Activated B cell treated with CpG ODN at 0.5 μM for 24 hours (primary cell): ENCODE results near the gene VAV1. TPM values are rescaled to one million over a fixed set of nuclear protein-coding genes. Genes with fewer than 3 reads are reported as not detected.
A peak's percentile ranks its signal among the peaks of the same experiment; 100 is the strongest.

Source experiments
- ATAC-seq: fragments of 200-7000 bp; cut with Tn5 transposase; one replicate; pipeline ENCODE4 v1.10.0; 2021; ENCODE audit warnings: low read depth, mild to moderate bottlenecking, moderate library complexity
- CTCF ChIA-PET: fragments of 350-600 bp; sonication (Branson Sonifier 250); formaldehyde crosslinking; loops from one replicate; lab custom pipeline; 2021; ENCODE audit warnings: antibody characterized with exemption; lab: Charles Lee
- POLR2A ChIA-PET: fragments of 350-600 bp; sonication (Branson Sonifier 250); formaldehyde crosslinking; loops from one replicate; lab custom pipeline; 2021; ENCODE audit warnings: antibody characterized with exemption; lab: Charles Lee
- DNase-seq: peaks from one replicate; pipeline ENCODE4 v3.0.0; 2022
- H3K27ac Mint-ChIP-seq: one replicate; pipeline ENCODE4 v1.8.0; 2020; ENCODE audit warnings: mixed read lengths
- H3K27me3 Mint-ChIP-seq: one replicate; pipeline ENCODE4 v1.8.0; 2021; ENCODE audit warnings: mixed read lengths
- H3K36me3 Mint-ChIP-seq: one replicate; pipeline ENCODE4 v1.8.0; 2021; ENCODE audit warnings: low read depth, mixed read lengths
- H3K4me1 Mint-ChIP-seq: one replicate; pipeline ENCODE4 v1.8.0; 2021; ENCODE audit warnings: mixed read lengths
- H3K4me3 Mint-ChIP-seq: one replicate; pipeline ENCODE4 v1.8.0; 2020; ENCODE audit warnings: mild to moderate bottlenecking, mixed read lengths
- H3K9me3 Mint-ChIP-seq: one replicate; pipeline ENCODE4 v1.8.0; 2020; ENCODE audit warnings: mixed read lengths
- intact Hi-C: fragments of 100-400 bp; cut with micrococcal nuclease; formaldehyde crosslinking; loops from one replicate; pipeline ENCODE4 v1.15.1; 2024
- total RNA-seq: library from RNA; stranded (reverse); gene quantifications from 2 replicates; pipeline ENCODE4 v1.2.3, GENCODE V29; 2022
- TF ChIP-seq, protein P1 (sequence below): fragments of 200-600 bp; IDR thresholded peaks from one replicate; pipeline ENCODE4 v1.8.0; 2022; ENCODE audit warnings: antibody characterized with exemption, mild to moderate bottlenecking

Gene VAV1
- total RNA-seq, 1 donor from 2014 or later: 121 TPM

DNA sequence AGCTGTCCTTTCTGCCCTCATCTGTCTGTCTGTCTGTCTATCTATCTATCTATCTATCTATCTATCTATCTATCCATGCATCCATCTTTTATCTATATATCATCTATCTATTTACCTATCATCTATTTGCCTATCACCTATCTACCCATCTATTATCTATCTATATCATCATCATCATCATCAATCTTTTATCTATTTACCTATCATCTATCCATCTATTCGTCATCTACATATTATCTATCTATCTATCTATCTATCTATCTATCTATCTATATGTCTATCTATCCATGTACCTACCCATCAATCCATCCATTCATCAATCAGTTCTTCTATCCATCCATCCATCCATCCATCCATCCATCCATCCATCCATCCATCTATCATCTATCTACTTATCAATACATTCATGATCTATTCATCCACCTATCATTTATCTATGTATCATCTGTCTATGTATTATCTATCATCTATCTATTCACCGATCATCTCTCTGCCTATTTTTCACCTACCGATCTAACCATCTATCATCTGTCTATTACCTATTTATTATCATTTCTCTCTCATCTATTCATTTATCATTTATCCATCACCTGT, 65.7 kb downstream of the VAV1 start:
- Mint-ChIP-seq H3K9me3 (no peaks in the 10 kb centered on the region), H3K27ac (no peak overlapping the region), H3K4me1 (no peaks in the 10 kb centered on the region), H3K4me3 (no peak overlapping the region), H3K36me3 (peaks cover 64% of the 10 kb centered on the region), H3K27me3 (no peaks in the 10 kb centered on the region)
- intact Hi-C loops: no loop called here
- TF ChIP-seq, protein P1, sequence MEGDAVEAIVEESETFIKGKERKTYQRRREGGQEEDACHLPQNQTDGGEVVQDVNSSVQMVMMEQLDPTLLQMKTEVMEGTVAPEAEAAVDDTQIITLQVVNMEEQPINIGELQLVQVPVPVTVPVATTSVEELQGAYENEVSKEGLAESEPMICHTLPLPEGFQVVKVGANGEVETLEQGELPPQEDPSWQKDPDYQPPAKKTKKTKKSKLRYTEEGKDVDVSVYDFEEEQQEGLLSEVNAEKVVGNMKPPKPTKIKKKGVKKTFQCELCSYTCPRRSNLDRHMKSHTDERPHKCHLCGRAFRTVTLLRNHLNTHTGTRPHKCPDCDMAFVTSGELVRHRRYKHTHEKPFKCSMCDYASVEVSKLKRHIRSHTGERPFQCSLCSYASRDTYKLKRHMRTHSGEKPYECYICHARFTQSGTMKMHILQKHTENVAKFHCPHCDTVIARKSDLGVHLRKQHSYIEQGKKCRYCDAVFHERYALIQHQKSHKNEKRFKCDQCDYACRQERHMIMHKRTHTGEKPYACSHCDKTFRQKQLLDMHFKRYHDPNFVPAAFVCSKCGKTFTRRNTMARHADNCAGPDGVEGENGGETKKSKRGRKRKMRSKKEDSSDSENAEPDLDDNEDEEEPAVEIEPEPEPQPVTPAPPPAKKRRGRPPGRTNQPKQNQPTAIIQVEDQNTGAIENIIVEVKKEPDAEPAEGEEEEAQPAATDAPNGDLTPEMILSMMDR: no peak
- DNase-seq: no peak
- ATAC-seq: no peak
- POLR2A ChIA-PET: interaction anchor here (0.8 to 1.1 kb wide), 2 partner anchors 15 to 652 kb away, joined by 3 to 4 read pairs; no protein-coding TSS in a partner anchor
- CTCF ChIA-PET: no interaction called here

DNA sequence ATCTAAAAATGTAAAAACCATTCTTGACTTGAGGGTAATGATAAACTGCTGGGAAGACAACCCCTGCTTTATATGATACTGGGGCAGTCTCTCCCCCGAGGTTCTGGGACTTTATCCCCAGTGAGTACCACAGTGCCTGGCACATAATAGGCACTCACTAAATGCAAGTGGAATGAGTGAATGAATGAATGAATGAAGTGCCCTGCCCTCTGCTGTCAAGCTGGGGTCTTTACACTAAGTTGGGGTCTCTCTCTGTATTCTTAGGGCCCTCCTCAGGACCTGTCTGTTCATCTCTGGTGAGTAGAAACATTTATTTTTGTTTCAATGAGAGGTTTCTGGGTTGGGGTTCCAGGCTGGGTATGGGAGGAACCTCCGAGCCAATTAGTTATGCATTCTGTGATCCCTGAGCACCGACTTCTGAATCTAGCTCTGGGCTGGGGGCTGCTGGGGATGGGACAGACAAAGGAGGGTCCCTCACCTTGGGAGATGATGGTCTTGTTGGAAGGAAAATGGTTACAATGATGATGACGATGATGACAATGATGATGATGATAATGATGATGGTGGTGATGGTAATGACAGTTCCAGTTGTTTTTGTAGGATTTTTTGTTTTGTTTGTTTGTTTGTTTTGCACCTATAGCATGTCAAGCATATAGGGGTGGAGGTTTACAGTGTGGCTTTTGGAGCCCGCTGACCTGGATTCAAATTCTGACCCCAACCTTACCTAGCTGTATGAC, 70.5 kb downstream of the VAV1 start:
- ATAC-seq (no peak), DNase-seq (no peak)
- Mint-ChIP-seq H3K27ac (peak overlapping the region; percentile 64), H3K4me1 (no peaks in the 10 kb centered on the region), H3K36me3 (peaks cover 50% of the 10 kb centered on the region), H3K4me3 (no peak overlapping the region), H3K9me3 (no peaks in the 10 kb centered on the region), H3K27me3 (no peaks in the 10 kb centered on the region)
- TF ChIP-seq, protein P1: no peak
- ChIA-PET POLR2A (interaction anchor here (0.7 to 1.1 kb wide), 3 partner anchors 21 to 318 kb away, joined by 3 to 7 read pairs (median 5); no protein-coding TSS in a partner anchor), CTCF (interaction anchor here (0.9 kb wide), 1 partner anchor 104 kb away, joined by 3 read pairs; no protein-coding TSS in a partner anchor)
- intact Hi-C loops: no loop called here

DNA sequence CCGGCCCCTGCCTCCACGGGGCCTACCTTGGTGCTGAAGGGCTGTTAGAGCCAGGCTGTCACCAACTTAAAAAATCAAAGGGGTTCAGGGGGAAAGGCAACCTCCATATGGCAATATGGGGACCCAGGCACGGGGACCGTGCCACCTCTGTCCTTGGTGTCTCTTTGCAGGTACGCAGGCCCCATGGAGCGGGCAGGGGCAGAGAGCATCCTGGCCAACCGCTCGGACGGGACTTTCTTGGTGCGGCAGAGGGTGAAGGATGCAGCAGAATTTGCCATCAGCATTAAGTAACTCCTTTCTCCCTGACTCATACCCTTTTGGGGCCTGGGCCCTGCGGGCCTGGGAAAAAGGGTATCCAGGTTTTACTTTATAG, 75.3 kb downstream of the VAV1 start:
- Mint-ChIP-seq H3K27me3 (no peaks in the 10 kb centered on the region), H3K4me3 (no peak overlapping the region), H3K36me3 (peaks cover 55% of the 10 kb centered on the region), H3K27ac (no peak overlapping the region), H3K4me1 (no peaks in the 10 kb centered on the region), H3K9me3 (no peaks in the 10 kb centered on the region)
- CTCF ChIA-PET: no interaction called here
- DNase-seq: no peak
- TF ChIP-seq, protein P1: no peak
- intact Hi-C loops: no loop called here
- ATAC-seq: no peak
- POLR2A ChIA-PET: no interaction called here

DNA sequence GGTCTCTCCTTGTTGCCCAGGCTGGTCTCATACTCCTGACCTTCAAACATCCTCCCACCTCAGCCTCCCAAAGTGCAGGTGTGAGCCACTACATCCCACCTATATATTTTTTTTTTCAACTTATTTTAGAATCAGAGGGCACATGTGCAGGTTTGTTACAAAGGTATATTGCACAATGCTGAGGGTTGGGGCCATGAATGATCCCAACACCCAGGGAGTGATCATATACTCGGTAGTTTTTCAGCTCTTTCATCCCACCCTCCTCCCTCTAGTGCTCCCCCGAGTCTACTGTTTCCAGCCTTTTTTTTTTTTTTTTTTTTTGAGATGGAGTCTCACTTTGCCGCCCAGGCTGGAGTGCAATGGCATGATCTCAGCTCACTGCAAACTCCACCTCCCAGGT, 76.5 kb downstream of the VAV1 start:
- intact Hi-C loops: no loop called here
- ATAC-seq (no peak), DNase-seq (no peak)
- Mint-ChIP-seq H3K36me3 (peaks cover 53% of the 10 kb centered on the region), H3K27me3 (no peaks in the 10 kb centered on the region), H3K27ac (no peak overlapping the region), H3K4me3 (no peak overlapping the region), H3K4me1 (no peaks in the 10 kb centered on the region), H3K9me3 (no peaks in the 10 kb centered on the region)
- POLR2A ChIA-PET: interaction anchor here (1.0 kb wide), 1 partner anchor 77 kb away, joined by 3 read pairs; the partner anchor contains the start of gene VAV1
- TF ChIP-seq, protein P1: no peak
- CTCF ChIA-PET: no interaction called here

DNA sequence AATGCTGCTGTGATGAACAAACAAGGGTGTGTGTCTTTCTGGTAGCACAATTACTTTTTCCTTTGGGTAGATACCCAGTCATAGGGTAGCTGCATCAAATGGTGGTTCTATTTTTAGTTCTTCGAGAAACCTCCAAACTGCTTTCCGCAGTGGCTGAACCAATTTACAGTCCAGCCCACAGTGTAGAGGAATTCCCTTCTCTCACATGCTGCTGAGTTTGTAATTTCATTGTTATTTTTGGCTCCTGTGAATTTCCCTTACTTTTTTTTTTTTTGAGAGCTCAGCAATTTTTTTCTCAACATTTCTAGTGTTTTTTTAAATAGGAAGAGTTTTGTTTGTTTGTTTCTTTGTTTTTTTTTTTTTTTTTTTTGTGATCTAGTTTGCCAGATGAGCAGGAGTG, 77.4 kb downstream of the VAV1 start:
- intact Hi-C loops: no loop called here
- DNase-seq (no peak), ATAC-seq (no peak)
- TF ChIP-seq, protein P1: no peak
- CTCF ChIA-PET: no interaction called here
- POLR2A ChIA-PET: interaction anchor here (0.6 kb wide), 1 partner anchor 740 kb away, joined by 7 read pairs; no protein-coding TSS in a partner anchor
- Mint-ChIP-seq H3K27me3 (no peaks in the 10 kb centered on the region), H3K4me1 (no peaks in the 10 kb centered on the region), H3K9me3 (no peaks in the 10 kb centered on the region), H3K4me3 (no peak overlapping the region), H3K27ac (no peak overlapping the region), H3K36me3 (peaks cover 56% of the 10 kb centered on the region)
